Neuronal stem cell (in vitro differentiated cells): Measurements from ENCODE around the gene FOXB1.

Experiments
- DNase-seq: peaks from one replicate; pipeline ENCODE4 v3.0.0-alpha.2; 2013; ENCODE audit warnings: low spot score
- H2AFZ ChIP-seq: one replicate; pipeline ENCODE4 v1.6.1; 2013; ENCODE audit warnings: mild to moderate bottlenecking, low read length, inconsistent platforms
- H2AK5ac ChIP-seq: 2 replicates; pipeline ENCODE4 v1.6.1; 2013; ENCODE audit warnings: low read depth, mild to moderate bottlenecking, inconsistent platforms, low read length, moderate library complexity, mixed read lengths
- H2BK120ac ChIP-seq: 2 replicates; pipeline ENCODE4 v1.6.1; 2013; ENCODE audit warnings: low read depth, mild to moderate bottlenecking, inconsistent platforms, low read length, moderate library complexity, mixed read lengths
- H2BK12ac ChIP-seq: one replicate; pipeline ENCODE4 v1.6.1; 2013; ENCODE audit warnings: low read length, inconsistent platforms
- H2BK15ac ChIP-seq: 2 replicates; pipeline ENCODE4 v1.6.1; 2013; ENCODE audit warnings: mild to moderate bottlenecking, low read length, inconsistent platforms, mixed read lengths
- H2BK5ac ChIP-seq: one replicate; pipeline ENCODE4 v1.6.1; 2013; ENCODE audit warnings: inconsistent platforms, mild to moderate bottlenecking, low read length, moderate library complexity
- H3K14ac ChIP-seq: one replicate; pipeline ENCODE4 v1.6.1; 2013; ENCODE audit warnings: low read length, inconsistent platforms
- H3K18ac ChIP-seq: 2 replicates; pipeline ENCODE4 v1.6.1; 2013; ENCODE audit warnings: low read length, inconsistent platforms
- H3K23ac ChIP-seq: 2 replicates; pipeline ENCODE4 v1.6.1; 2013; ENCODE audit warnings: low read depth, mild to moderate bottlenecking, mixed read lengths, low read length, inconsistent platforms; ENCODE audit not compliant: poor library complexity
- H3K27ac ChIP-seq: replicated peaks from 3 replicates; pipeline ENCODE4 v1.5.1; 2013; ENCODE audit warnings: low read length, inconsistent platforms
- H3K27me3 ChIP-seq, 3 experiments: 2 replicates each; pipeline ENCODE4 v1.6.1; 2013; ENCODE audit warnings: low read length in 3 of 3, mild to moderate bottlenecking in 2 of 3, inconsistent platforms in 1 of 3, low read depth in 1 of 3, mixed read lengths in 1 of 3, moderate library complexity in 1 of 3; ENCODE audit not compliant: control insufficient read depth in 3 of 3, insufficient read depth in 3 of 3
- H3K36me3 ChIP-seq, 2 donors: replicated peaks in 1 of 2; 2 replicates each; pipeline ENCODE4 v1.6.1; 2013; ENCODE audit warnings: low read length in 2 of 2; ENCODE audit not compliant: control insufficient read depth in 2 of 2, insufficient read depth in 2 of 2
- H3K4ac ChIP-seq: 2 replicates; pipeline ENCODE4 v1.6.1; 2013; ENCODE audit warnings: inconsistent platforms, mild to moderate bottlenecking, low read length, moderate library complexity
- H3K4me1 ChIP-seq, 2 donors: 1 replicate in 1 of 2; 2 replicates in 1 of 2; pipeline ENCODE4 v1.6.1; 2013; ENCODE audit warnings: low read length in 2 of 2, low read depth in 1 of 2; ENCODE audit not compliant: control insufficient read depth in 2 of 2, insufficient read depth in 1 of 2
- H3K4me2 ChIP-seq: one replicate; pipeline ENCODE4 v1.6.1; 2013; ENCODE audit warnings: mild to moderate bottlenecking, low read length, inconsistent platforms; ENCODE audit not compliant: insufficient read depth, poor library complexity, severe bottlenecking
- H3K4me3 ChIP-seq, 2 donors: 2 replicates each; pipeline ENCODE4 v1.5.1; 2013; ENCODE audit warnings: low read length in 2 of 2, mild to moderate bottlenecking in 2 of 2, inconsistent platforms in 1 of 2, moderate library complexity in 1 of 2
- H3K79me1 ChIP-seq: one replicate; pipeline ENCODE4 v1.6.1; 2013; ENCODE audit warnings: low read depth, mild to moderate bottlenecking, inconsistent platforms, low read length, moderate library complexity
- H3K9ac ChIP-seq: one replicate; pipeline ENCODE4 v1.6.1; 2013; ENCODE audit warnings: mild to moderate bottlenecking, low read depth, low read length, inconsistent platforms; ENCODE audit not compliant: poor library complexity
- H3K9me3 ChIP-seq, 2 donors: replicated peaks in 1 of 2; 2 replicates each; pipeline versions ENCODE3 to v1.6.1; 2013; ENCODE audit warnings: low read length in 2 of 2, mild to moderate bottlenecking in 2 of 2, inconsistent platforms in 1 of 2, low read depth in 1 of 2, mixed read lengths in 1 of 2, moderate library complexity in 1 of 2; ENCODE audit not compliant: control insufficient read depth in 2 of 2, insufficient read depth in 1 of 2
- H4K8ac ChIP-seq: one replicate; pipeline ENCODE4 v1.6.1; 2013; ENCODE audit warnings: low read depth, mild to moderate bottlenecking, inconsistent platforms, low read length, moderate library complexity
- H4K91ac ChIP-seq: one replicate; pipeline ENCODE4 v1.6.1; 2013; ENCODE audit warnings: low read length, low read depth, mild to moderate bottlenecking, inconsistent platforms; ENCODE audit not compliant: poor library complexity
- WGBS, 2 donors: extraction: QIAGEN DNeasy Blood & Tissue Kit; methylation state at CpG; one replicate each; pipeline ENCODE4 v1.1.7; 2013; ENCODE audit warnings: missing lambda C conversion rate in 2 of 2, mixed read lengths in 1 of 2; ENCODE audit not compliant: insufficient read length in 2 of 2, insufficient replicate concordance in 1 of 2; ENCODE audit errors: extremely low coverage in 2 of 2; 5-methylcytosine and 5-hydroxymethylcytosine counted together

The FOXB1 gene

DNA sequence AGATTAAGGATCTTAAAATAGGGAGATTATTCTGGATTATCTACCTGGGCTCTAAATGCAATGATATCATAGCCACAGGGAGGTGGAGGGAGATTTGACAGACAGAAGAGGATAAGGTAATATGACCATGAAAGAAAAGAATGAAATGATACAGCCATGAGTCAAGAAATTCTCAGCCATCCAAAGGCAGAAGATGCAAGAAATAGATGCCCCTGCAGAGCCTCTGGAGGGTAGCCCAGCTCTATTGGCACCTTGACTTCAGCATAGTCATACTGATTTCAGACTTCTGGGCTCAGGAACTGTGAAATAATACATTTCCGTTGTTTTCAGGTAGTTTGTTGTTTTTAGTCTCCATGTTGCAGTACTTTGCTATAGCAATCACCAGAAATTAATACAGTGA lies 31.9 kb upstream of the FOXB1 start:
- WGBS, 2 donors = no CpG with 5 or more reads among the region's 1 CpG
- Histone ChIP-seq H2AFZ (no peak overlapping the region), H3K4ac (no peak overlapping the region), H3K79me1 (no peaks in the 10 kb centered on the region), H3K4me1 (no peaks in the 10 kb centered on the region), H3K4me2 (no peak overlapping the region), H3K4me3 (no peak overlapping the region), H2BK5ac (no peak overlapping the region), H3K14ac (no peak overlapping the region), H2BK15ac (no peak overlapping the region), H3K9ac (no peak overlapping the region), H4K91ac (no peak overlapping the region), H2BK120ac (no peak overlapping the region), H3K27ac (no peak overlapping the region), H2BK12ac (no peak overlapping the region), H3K27me3 (no peaks in the 10 kb centered on the region), H3K9me3 (no peaks in the 10 kb centered on the region), H3K23ac (no peak overlapping the region), H2AK5ac (no peak overlapping the region), H3K18ac (no peak overlapping the region), H4K8ac (no peak overlapping the region), H3K36me3 (no peaks in the 10 kb centered on the region)
- DNase-seq = no peak

DNA sequence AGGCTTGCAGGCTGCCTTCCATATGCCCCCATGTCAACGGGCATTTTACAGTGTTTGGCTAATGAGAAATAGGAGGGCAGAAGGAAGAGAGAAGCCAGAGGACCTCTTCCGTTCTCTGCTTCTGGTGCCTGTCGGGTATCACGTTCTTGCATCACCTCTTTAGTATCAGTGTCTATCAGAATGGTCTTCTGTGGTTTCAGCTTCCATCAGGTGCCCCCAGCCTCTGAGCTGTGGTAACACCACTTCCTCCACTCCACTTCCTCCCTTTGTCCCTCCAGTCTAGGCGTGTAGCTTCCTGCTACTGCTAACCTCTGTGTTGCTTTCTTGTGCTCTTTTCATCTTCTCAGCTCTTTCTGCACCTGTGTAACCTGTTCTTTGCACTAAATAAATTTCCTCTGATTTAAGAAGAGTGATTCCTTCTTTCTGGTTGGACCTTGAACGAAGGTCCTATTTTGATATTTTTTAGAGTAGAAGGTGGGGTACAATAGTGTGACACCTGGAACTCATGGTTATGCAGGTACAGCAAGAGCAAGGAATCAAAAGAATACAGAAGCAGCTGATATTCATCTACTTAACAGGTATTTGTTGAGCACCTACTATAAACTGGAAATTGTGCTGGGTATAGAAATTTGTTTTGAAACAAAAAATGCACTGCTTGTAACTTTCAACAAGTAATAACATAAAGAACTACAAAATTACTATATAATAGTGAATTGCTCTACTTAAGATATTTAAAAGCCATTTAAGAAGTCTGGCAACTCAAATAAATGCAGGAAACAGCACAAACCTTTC lies 27.4 kb upstream of the FOXB1 start:
- Histone ChIP-seq H2BK120ac (no peak overlapping the region), H3K4me1 (no peaks in the 10 kb centered on the region), H2AFZ (no peak overlapping the region), H2BK15ac (no peak overlapping the region), H3K27ac (no peak overlapping the region), H3K27me3 (no peaks in the 10 kb centered on the region), H3K4me3 (no peak overlapping the region), H3K4ac (no peak overlapping the region), H2BK12ac (no peak overlapping the region), H4K8ac (no peak overlapping the region), H3K23ac (no peak overlapping the region), H3K9ac (no peak overlapping the region), H3K9me3 (no peaks in the 10 kb centered on the region), H3K4me2 (no peak overlapping the region), H2AK5ac (no peak overlapping the region), H3K14ac (no peak overlapping the region), H4K91ac (no peak overlapping the region), H2BK5ac (no peak overlapping the region), H3K79me1 (no peaks in the 10 kb centered on the region), H3K18ac (no peak overlapping the region), H3K36me3 (no peaks in the 10 kb centered on the region)
- DNase-seq = no peak
- no CpG with 5 or more reads among the region's 6 CpGs for WGBS, 2 donors

DNA sequence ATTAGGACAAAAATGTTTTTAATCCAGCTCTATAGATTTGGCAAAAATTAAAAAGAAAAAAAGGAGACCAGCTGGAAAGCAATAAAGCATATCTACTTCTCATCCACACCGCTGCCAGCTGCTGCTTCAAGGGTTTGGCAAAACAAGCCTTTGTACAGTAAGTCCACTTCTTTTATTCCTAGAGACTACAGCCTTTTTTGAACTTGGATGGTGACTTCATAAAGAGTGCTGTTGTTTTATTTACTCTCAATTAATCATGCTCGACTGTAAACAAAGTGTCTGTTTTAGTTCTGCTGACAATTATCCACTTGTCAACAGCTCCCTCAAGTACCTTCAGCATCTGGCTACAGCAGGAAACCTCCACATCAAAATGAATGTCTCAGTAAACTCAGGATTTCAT lies 12.3 kb upstream of the FOXB1 start:
- no peak overlapping the region for H3K4me2 ChIP-seq
- H2BK12ac ChIP-seq = no peak overlapping the region
- no peak overlapping the region for H3K9ac ChIP-seq
- H4K8ac ChIP-seq = no peak overlapping the region
- no peak overlapping the region for H2AFZ ChIP-seq
- H2BK120ac ChIP-seq = no peak overlapping the region
- H3K14ac ChIP-seq = no peak overlapping the region
- H4K91ac ChIP-seq = no peak overlapping the region
- no peak overlapping the region for H2AK5ac ChIP-seq
- no peak overlapping the region for H3K4ac ChIP-seq
- peaks cover 0 to 25% of the 10 kb centered on the region in 2 donors for H3K36me3 ChIP-seq
- no peak overlapping the region for H2BK5ac ChIP-seq
- peaks cover 0 to 17% of the 10 kb centered on the region in 2 donors for H3K9me3 ChIP-seq
- H3K27me3 ChIP-seq = peaks cover 0 to 42% (median 13%) of the 10 kb centered on the region in 3 experiments
- no peak overlapping the region for H3K27ac ChIP-seq
- WGBS, 2 donors = no CpG with 5 or more reads among the region's 2 CpGs
- H3K4me3 ChIP-seq = no peak overlapping the region
- no peak overlapping the region for H3K23ac ChIP-seq
- no peak overlapping the region for H2BK15ac ChIP-seq
- DNase-seq = no peak
- peaks cover 8 to 11% of the 10 kb centered on the region in 2 donors for H3K4me1 ChIP-seq
- no peaks in the 10 kb centered on the region for H3K79me1 ChIP-seq
- H3K18ac ChIP-seq = no peak overlapping the region

DNA sequence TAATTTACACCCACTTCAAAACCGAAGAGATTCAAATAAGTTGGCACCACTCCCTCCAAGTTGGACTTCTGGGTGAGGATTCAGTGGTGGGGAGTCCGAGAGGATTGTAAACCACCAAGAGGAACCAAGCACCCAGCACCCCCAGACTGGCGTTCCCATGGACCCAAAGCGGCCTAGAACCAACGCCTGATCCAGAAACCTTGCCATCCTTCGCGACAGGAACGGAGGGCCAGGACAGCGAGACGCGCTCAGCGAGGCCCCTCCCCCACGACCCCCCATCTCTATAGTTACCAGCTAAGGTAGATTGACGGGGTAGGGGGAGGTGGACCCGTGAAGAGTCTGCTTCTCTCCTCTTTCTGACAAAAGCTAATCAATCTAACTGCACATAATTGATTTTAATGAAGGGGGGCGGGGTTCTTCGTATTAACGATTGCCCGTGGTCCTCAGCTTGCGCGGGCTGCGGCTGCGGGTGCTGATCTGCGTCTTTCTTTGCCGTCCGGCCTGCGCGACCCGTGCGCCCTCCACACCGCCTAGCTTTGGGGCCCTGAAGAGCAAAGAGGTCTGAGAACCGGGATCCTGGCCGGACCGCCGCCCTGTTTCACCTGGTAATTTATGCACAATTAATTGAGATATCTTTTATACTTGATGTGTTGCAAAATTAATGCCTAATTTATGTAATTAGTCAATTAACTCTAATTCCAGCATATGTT lies 10.9 kb upstream of the FOXB1 start:
- no peak overlapping the region for H3K9ac ChIP-seq
- H3K14ac ChIP-seq = no peak overlapping the region
- H2BK5ac ChIP-seq = no peak overlapping the region
- no peaks in the 10 kb centered on the region for H3K79me1 ChIP-seq
- H3K23ac ChIP-seq = no peak overlapping the region
- no CpG with 5 or more reads among the region's 35 CpGs for WGBS, 2 donors
- no peak overlapping the region for H2BK12ac ChIP-seq
- H3K27me3 ChIP-seq = peaks cover 0 to 45% (median 13%) of the 10 kb centered on the region in 3 experiments
- H3K4ac ChIP-seq = no peak overlapping the region
- H3K4me3 ChIP-seq = peak overlapping the region in 1 of 2 donors; percentile 5
- H2AFZ ChIP-seq = no peak overlapping the region
- DNase-seq = no peak
- peaks cover 0 to 25% of the 10 kb centered on the region in 2 donors for H3K36me3 ChIP-seq
- H3K9me3 ChIP-seq = peaks cover 0 to 17% of the 10 kb centered on the region in 2 donors
- peaks cover 11 to 14% of the 10 kb centered on the region in 2 donors for H3K4me1 ChIP-seq
- H2AK5ac ChIP-seq = no peak overlapping the region
- no peak overlapping the region for H3K4me2 ChIP-seq
- no peak overlapping the region for H2BK15ac ChIP-seq
- no peak overlapping the region for H2BK120ac ChIP-seq
- no peak overlapping the region for H4K8ac ChIP-seq
- H3K18ac ChIP-seq = peak overlapping the region; percentile 5
- H3K27ac ChIP-seq = no peak overlapping the region
- no peak overlapping the region for H4K91ac ChIP-seq
